NCI-H2029 treated with DMSO at 0.1 percent for 48 hours (cell line): Measurements from ENCODE around the gene VPS11.
"Not testable (repeated sequence)": the region's sequence is repeated elsewhere in the genome, so short reads cannot be mapped to it uniquely, and the experiment has no call there.

ENCODE experiments used
- DNase-seq: peaks from one replicate; lab custom pipeline; 2025; lab: John Stamatoyannopoulos, UW

Gene VPS11

GRCh38 chr11:119103161-119103664 lies 35.6 kb downstream of the VPS11 start:
- not testable (repeated sequence) for DNase-seq

GRCh38 chr11:119103793-119104192 lies 36.2 kb downstream of the VPS11 start:
- DNase-seq = no peak

GRCh38 chr11:119106564-119107537 lies 39.2 kb downstream of the VPS11 start, which contains the start of gene C2CD2L:
C2CD2L (plus strand) TSS chr11:119107344; CDS start chr11:119107742, 398 bp downstream.
- DNase-seq = peak; percentile 55

- DNase-seq = no peak
Measured at GRCh38 chr11:119107538-119108145, 40.0 kb downstream of the VPS11 start.

GRCh38 chr11:119108146-119108856 lies 40.7 kb downstream of the VPS11 start:
- DNase-seq = no peak

- DNase-seq = no peak
Measured at GRCh38 chr11:119108857-119109221, 41.2 kb downstream of the VPS11 start.

- DNase-seq = no peak
Measured at GRCh38 chr11:119109843-119110242, 42.2 kb downstream of the VPS11 start.

GRCh38 chr11:119110439-119110838 lies 42.8 kb downstream of the VPS11 start:
- DNase-seq = no peak

GRCh38 chr11:119111361-119111925 lies 43.8 kb downstream of the VPS11 start:
- no peak for DNase-seq

GRCh38 chr11:119112314-119113020 lies 44.8 kb downstream of the VPS11 start:
- DNase-seq = no peak

GRCh38 chr11:119113716-119114115 lies 46.1 kb downstream of the VPS11 start:
- DNase-seq = no peak

GRCh38 chr11:119114351-119114750 lies 46.7 kb downstream of the VPS11 start:
- no peak for DNase-seq

GRCh38 chr11:119115484-119116234 lies 48.0 kb downstream of the VPS11 start:
- no peak for DNase-seq

GRCh38 chr11:119116235-119116594 lies 48.6 kb downstream of the VPS11 start:
- no peak for DNase-seq

GRCh38 chr11:119116601-119117000 lies 49.0 kb downstream of the VPS11 start:
- DNase-seq = no peak

GRCh38 chr11:119117004-119117706 lies 49.5 kb downstream of the VPS11 start:
- no peak for DNase-seq

GRCh38 chr11:119118227-119118626 lies 50.6 kb downstream of the VPS11 start:
- no peak for DNase-seq

- DNase-seq = no peak
Measured at GRCh38 chr11:119118946-119119345, 51.3 kb downstream of the VPS11 start.

- no peak for DNase-seq
Measured at GRCh38 chr11:119120639-119121007, 53.0 kb downstream of the VPS11 start.
